ENCODE data around the gene DNAJC12.
A peak's percentile ranks its signal among the peaks of the same experiment; 100 is the strongest.

DNAJC12 gene

GRCh38 chr10:67851186-67851585 is 13.2 kb upstream of the DNAJC12 start:
- H4K20me1 ChIP-seq (ENCODE audit: insufficient read depth, low read length), result no peaks in the 10 kb centered on the region
- no peak for TF ChIP-seq EZH2 (IDR thresholded peaks at IDR 0.05; ENCODE audit: borderline replicate concordance, low read length)
- TF ChIP-seq, protein P1, sequence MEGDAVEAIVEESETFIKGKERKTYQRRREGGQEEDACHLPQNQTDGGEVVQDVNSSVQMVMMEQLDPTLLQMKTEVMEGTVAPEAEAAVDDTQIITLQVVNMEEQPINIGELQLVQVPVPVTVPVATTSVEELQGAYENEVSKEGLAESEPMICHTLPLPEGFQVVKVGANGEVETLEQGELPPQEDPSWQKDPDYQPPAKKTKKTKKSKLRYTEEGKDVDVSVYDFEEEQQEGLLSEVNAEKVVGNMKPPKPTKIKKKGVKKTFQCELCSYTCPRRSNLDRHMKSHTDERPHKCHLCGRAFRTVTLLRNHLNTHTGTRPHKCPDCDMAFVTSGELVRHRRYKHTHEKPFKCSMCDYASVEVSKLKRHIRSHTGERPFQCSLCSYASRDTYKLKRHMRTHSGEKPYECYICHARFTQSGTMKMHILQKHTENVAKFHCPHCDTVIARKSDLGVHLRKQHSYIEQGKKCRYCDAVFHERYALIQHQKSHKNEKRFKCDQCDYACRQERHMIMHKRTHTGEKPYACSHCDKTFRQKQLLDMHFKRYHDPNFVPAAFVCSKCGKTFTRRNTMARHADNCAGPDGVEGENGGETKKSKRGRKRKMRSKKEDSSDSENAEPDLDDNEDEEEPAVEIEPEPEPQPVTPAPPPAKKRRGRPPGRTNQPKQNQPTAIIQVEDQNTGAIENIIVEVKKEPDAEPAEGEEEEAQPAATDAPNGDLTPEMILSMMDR (IDR thresholded peaks at IDR 0.05; ENCODE audit: low read length), result no peak
- H3K4me1 ChIP-seq (ENCODE audit: insufficient read depth, low read length, severe bottlenecking), result peaks cover 9% of the 10 kb centered on the region
- no peaks in the 10 kb centered on the region for H3F3A ChIP-seq (ENCODE audit: insufficient read depth, low read length)
- H3K27ac ChIP-seq (ENCODE audit: low read depth, low read length, poor library complexity, severe bottlenecking), result no peak overlapping the region
- no peaks in the 10 kb centered on the region for H3K36me3 ChIP-seq (ENCODE audit: insufficient read depth, low read length)
- no peaks in the 10 kb centered on the region for H3K9me3 ChIP-seq (ENCODE audit: low read length)
- H3K9me2 ChIP-seq (ENCODE audit: low read depth, low read length), result no peaks in the 10 kb centered on the region
- H3K4me2 ChIP-seq (ENCODE audit: low read length), result no peak overlapping the region
- no peak overlapping the region for H2AFZ ChIP-seq (ENCODE audit: low read length)
- no peaks in the 10 kb centered on the region for H3K79me2 ChIP-seq (ENCODE audit: insufficient read depth, low read length)
- H3K9ac ChIP-seq (ENCODE audit: low read length), result no peak overlapping the region
- no peak overlapping the region for H3K4me3 ChIP-seq (ENCODE audit: low read depth, low read length, poor library complexity, severe bottlenecking)
- no peaks in the 10 kb centered on the region for H3K27me3 ChIP-seq (ENCODE audit: insufficient read depth, low read length)

DNA sequence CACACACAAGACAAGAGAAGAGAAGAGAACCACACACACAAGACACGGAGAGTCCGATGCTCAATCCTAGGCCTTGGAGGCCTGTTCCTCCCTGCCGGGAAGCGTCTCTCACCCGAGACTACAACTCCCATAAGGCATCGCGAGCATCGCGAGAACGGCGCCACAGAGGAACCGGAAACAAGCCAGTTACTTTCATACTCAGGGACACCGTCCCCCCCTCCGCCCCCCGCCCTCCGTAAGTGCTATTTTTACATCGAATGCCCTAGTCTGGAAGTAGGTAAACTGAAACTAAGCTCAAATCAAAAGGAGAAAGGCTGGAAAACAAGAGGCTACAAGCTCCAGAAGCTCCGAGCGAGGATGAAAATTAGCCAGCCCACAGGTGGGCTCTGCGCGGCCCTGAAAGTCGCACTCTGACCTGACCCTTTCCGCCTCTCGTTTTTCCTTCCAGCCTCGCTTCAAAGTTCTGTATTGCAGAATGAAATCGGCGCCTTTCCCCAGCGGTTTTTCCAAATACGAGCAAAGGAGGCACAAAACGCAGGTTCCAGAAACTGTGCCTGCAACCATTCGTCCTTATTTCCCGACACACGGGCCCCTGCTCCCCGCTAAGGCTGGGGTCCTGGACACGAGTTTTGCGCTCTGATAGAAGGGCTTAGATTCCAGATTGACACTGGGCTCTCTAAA is 11.5 kb upstream of the DNAJC12 start:
- Histone ChIP-seq H3K36me3 (ENCODE audit: insufficient read depth, low read length) (no peaks in the 10 kb centered on the region), H3K4me1 (ENCODE audit: insufficient read depth, low read length, severe bottlenecking) (peaks cover 9% of the 10 kb centered on the region), H3K79me2 (ENCODE audit: insufficient read depth, low read length) (no peaks in the 10 kb centered on the region), H2AFZ (ENCODE audit: low read length) (peak overlapping the region; percentile 4; the same call in 1 of the 2 replicates), H3K4me3 (ENCODE audit: low read depth, low read length, poor library complexity, severe bottlenecking) (peak overlapping the region; percentile 82), H4K20me1 (ENCODE audit: insufficient read depth, low read length) (no peaks in the 10 kb centered on the region), H3F3A (ENCODE audit: insufficient read depth, low read length) (no peaks in the 10 kb centered on the region), H3K9ac (ENCODE audit: low read length) (peak overlapping the region; percentile 78), H3K9me3 (ENCODE audit: low read length) (no peaks in the 10 kb centered on the region), H3K27me3 (ENCODE audit: insufficient read depth, low read length) (no peaks in the 10 kb centered on the region), H3K4me2 (ENCODE audit: low read length) (peak overlapping the region; percentile 84), H3K27ac (ENCODE audit: low read depth, low read length, poor library complexity, severe bottlenecking) (peak overlapping the region; percentile 42), H3K9me2 (ENCODE audit: low read depth, low read length) (no peaks in the 10 kb centered on the region)
- TF ChIP-seq EZH2 (IDR thresholded peaks at IDR 0.05; ENCODE audit: borderline replicate concordance, low read length), result no peak
- TF ChIP-seq, protein P1 (IDR thresholded peaks at IDR 0.05; ENCODE audit: low read length), result no peak

DNA sequence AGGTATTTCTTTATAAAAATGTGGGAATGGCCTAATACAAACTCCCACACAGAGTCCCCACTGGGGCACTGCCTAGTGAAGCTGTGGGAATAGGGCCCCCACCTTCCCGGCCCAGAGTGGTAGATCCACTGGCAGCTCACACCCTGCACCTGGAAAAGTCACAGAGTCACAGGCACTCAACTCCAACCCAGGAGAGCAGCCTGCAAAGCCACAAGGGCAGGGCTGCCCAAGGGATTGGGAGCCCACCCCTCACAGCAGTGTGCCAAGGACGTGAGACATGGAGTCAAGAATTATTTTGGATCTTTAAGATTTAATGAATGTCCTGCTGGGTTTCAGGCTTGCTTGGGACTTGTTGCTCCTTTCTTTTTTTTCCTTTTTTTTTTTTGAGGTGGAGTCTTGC is 5.3 kb upstream of the DNAJC12 start:
- Histone ChIP-seq H3K9ac (ENCODE audit: low read length) (no peak overlapping the region), H3K4me1 (ENCODE audit: insufficient read depth, low read length, severe bottlenecking) (no peaks in the 10 kb centered on the region), H3K79me2 (ENCODE audit: insufficient read depth, low read length) (no peaks in the 10 kb centered on the region), H4K20me1 (ENCODE audit: insufficient read depth, low read length) (no peaks in the 10 kb centered on the region), H3K27me3 (ENCODE audit: insufficient read depth, low read length) (no peaks in the 10 kb centered on the region), H2AFZ (ENCODE audit: low read length) (no peak overlapping the region), H3K9me2 (ENCODE audit: low read depth, low read length) (no peaks in the 10 kb centered on the region), H3K27ac (ENCODE audit: low read depth, low read length, poor library complexity, severe bottlenecking) (no peak overlapping the region), H3K36me3 (ENCODE audit: insufficient read depth, low read length) (no peaks in the 10 kb centered on the region), H3K4me2 (ENCODE audit: low read length) (no peak overlapping the region), H3K4me3 (ENCODE audit: low read depth, low read length, poor library complexity, severe bottlenecking) (no peak overlapping the region), H3F3A (ENCODE audit: insufficient read depth, low read length) (no peaks in the 10 kb centered on the region), H3K9me3 (ENCODE audit: low read length) (peaks cover 6% of the 10 kb centered on the region; the same call in 1 of the 2 replicates)
- TF ChIP-seq EZH2 (IDR thresholded peaks at IDR 0.05; ENCODE audit: borderline replicate concordance, low read length), result no peak
- TF ChIP-seq, protein P1 (IDR thresholded peaks at IDR 0.05; ENCODE audit: low read length), result no peak

Measured in OCI-LY1 (cell line).